Cardiac fibroblast (primary cell): ENCODE results near the gene IL1RAPL2.
A peak's percentile ranks its signal among the peaks of the same experiment; 100 is the strongest.

Source experiments
- DNase-seq, 2 donors: peaks; one replicate each; pipeline versions ENCODE4 v3.0.0 to v3.0.0-alpha.2; 2010; ENCODE audit warnings: low read depth in 2 of 2
- H3K4me3 ChIP-seq, 2 donors: replicated peaks in 1 of 2; 1 replicate in 1 of 2; 2 replicates in 1 of 2; pipeline ENCODE4 v1.5.1; 2011; ENCODE audit warnings: low read depth in 2 of 2, low read length in 2 of 2, mild to moderate bottlenecking in 2 of 2, moderate library complexity in 1 of 2
- TF ChIP-seq, protein P1 (sequence below): IDR thresholded peaks from one replicate; pipeline ENCODE4 v1.5.1; 2011; ENCODE audit warnings: low read depth, mild to moderate bottlenecking, low read length, inconsistent platforms

IL1RAPL2 gene

DNA sequence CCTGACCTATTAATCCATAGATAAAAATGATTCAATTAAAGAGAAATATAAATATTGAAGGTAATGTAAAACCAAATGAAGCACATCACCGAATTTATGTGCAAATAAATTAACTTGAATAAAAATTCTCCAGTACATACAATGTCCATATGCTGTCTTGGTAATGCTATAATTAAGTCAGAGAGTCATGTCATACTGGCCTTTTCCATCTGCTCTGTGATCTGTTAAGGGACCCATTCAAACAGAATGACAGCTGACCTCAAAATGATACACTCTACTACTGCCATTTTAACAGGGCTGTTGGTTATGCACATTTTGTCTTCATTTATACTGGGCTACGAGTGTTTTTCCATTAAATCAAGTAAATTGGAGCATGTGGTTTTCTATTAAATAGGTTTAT lies 555.2 kb downstream of the IL1RAPL2 start:
- H3K4me3 ChIP-seq = no peak overlapping the region
- TF ChIP-seq, protein P1, sequence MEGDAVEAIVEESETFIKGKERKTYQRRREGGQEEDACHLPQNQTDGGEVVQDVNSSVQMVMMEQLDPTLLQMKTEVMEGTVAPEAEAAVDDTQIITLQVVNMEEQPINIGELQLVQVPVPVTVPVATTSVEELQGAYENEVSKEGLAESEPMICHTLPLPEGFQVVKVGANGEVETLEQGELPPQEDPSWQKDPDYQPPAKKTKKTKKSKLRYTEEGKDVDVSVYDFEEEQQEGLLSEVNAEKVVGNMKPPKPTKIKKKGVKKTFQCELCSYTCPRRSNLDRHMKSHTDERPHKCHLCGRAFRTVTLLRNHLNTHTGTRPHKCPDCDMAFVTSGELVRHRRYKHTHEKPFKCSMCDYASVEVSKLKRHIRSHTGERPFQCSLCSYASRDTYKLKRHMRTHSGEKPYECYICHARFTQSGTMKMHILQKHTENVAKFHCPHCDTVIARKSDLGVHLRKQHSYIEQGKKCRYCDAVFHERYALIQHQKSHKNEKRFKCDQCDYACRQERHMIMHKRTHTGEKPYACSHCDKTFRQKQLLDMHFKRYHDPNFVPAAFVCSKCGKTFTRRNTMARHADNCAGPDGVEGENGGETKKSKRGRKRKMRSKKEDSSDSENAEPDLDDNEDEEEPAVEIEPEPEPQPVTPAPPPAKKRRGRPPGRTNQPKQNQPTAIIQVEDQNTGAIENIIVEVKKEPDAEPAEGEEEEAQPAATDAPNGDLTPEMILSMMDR = no peak
- DNase-seq = no peak

DNA sequence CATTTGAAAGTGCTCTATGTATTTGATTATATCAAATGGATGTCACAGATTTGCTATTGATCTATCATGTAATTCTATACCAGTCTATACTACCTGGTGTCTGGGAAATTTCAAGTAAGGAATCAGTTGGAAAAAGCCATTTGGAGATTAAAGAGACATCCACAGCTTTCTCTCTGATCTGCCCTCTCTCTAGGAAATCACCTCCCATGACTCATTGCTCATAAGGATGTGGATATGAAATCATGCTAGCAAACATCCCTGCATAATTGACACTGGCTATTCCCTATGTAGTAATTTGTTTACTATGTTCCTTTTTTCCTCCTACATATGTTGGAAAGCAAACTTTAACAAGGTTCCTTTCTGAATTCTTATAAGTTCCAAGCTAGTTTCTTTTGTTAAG lies 560.2 kb downstream of the IL1RAPL2 start:
- no peak overlapping the region for H3K4me3 ChIP-seq
- peak in 1 of 2 donors; percentile 0 for DNase-seq
- TF ChIP-seq, protein P1 = no peak

DNA sequence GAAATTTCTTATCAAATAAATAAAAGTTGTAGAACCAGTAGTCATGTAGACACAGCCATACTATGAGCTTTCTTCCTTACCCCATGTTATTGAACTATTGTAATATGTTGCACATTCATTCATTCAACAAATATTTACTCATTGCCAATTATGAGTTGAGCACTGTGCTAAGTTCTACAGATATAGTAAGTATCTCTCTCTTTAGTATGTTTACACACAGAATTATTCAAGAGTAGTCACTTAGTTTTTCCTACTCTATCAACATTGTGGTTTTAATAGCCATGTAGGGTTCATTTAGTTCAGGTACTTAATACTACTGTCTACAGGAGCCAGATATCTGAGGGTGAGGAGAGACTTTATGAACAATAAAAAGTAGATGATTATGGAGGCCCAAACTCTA lies 568.3 kb downstream of the IL1RAPL2 start:
- DNase-seq = no peak
- H3K4me3 ChIP-seq = no peak overlapping the region
- TF ChIP-seq, protein P1 = no peak

DNA sequence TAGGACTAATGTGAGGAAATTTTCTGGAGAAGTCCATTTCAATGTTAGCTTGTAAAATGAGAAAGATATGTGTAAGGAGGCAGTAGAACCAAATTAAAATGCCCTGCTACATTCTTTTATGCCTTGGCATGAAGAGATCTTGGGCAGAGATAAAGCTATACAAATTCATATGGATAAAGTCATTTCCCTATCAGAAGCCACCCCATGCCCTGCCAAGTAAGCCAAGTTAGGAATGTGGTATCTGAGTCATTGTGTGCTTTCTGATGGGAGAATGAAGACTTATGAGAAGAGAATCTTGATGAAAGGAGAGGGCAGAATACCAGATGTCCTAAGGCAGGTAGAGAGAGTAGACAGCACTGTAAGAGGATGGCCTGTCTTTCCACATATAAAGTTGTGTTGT lies 570.8 kb downstream of the IL1RAPL2 start:
- TF ChIP-seq, protein P1 = no peak
- H3K4me3 ChIP-seq = no peak overlapping the region
- DNase-seq = no peak

DNA sequence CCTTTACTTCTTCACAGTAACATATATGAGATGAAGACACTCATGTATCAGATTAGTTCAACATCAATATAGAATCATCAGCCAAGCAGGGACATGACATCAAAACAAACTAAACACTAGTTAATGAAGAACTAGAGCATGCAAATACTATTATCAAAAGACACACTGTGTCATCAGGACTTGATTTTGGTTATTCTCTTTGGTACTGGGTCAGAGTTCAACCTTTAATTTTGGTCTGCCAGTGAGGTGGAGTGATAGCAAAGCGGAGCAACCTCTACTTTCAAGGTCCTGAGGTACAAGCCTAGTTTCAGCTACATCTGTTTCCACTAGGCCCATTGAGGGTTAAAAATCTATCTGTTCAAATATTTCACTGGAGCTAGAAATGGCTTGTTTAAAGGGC lies 584.0 kb downstream of the IL1RAPL2 start:
- DNase-seq = no peak
- TF ChIP-seq, protein P1 = no peak
- H3K4me3 ChIP-seq = no peak overlapping the region

DNA sequence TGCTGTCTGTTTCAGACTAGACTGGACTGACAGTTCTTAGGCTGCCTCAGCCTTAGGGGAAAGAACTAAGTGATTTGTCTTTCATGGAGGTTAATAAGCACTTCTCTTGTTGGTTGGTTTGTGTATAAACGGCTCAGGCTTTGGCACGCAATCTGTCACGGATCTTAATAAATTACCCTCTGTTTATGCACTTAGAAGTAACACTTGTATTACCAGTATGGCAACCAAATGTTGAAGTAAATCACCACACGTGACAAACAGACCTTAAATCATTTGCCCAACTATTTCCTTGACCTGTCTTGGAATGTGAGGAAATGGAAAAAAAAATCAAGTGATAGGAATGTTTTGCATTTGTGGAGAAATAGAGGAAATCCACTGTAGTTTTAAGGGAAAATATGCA lies 584.6 kb downstream of the IL1RAPL2 start:
- TF ChIP-seq, protein P1 = no peak
- no peak for DNase-seq

DNA sequence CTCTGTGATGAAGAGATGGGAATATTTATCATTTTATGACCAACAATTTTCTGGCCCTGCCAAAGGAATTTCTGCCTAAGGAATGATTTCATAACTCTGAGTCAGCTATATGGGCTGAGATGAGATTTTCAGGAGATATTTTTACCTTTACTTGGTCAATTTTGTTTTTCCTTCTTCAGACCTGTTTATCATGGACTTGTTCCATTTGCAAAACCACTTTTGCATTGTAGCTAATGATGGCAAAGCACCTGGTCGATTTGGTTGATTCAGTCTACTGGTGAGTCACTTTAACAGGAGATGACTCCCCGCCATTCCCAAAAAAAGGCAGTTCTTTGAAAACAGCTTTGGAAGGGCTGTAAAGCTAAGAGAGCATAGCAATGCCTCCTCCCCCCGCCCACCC lies 601.2 kb downstream of the IL1RAPL2 start:
- TF ChIP-seq, protein P1 = no peak
- H3K4me3 ChIP-seq = no peak overlapping the region
- no peak for DNase-seq

More for the DNA sequence above, 584.6 kb downstream of the IL1RAPL2 start:
- H3K4me3 ChIP-seq = no peak overlapping the region
